Testis (tissue), 2 donors: ENCODE results near the gene CPM.
"Not testable (repeated sequence)": the region's sequence is repeated elsewhere in the genome, so short reads cannot be mapped to it uniquely, and the experiment has no call there.

Experiments used
- CTCF ChIP-seq, 3 experiments: fragments of 450-650 bp in 2 of 3; fragments of 200-600 bp in 1 of 3; sonication (generic) in 1 of 3; IDR thresholded peaks; one replicate each; pipeline ENCODE4 v1.5.1; 2016 to 2019; ENCODE audit warnings: antibody characterized with exemption in 3 of 3, mild to moderate bottlenecking in 2 of 3, moderate library complexity in 1 of 3
- POLR2A ChIP-seq: fragments of 450-650 bp; IDR thresholded peaks from one replicate; pipeline ENCODE4 v1.6.1; 2017; ENCODE audit warnings: antibody characterized with exemption, mild to moderate bottlenecking, moderate library complexity

- not testable (repeated sequence) for TF ChIP-seq CTCF (IDR thresholded peaks at IDR 0.05); POLR2A
Observed at GRCh38 chr12:68819481-68819880, 113.5 kb downstream of the CPM start.
